ENCODE measurements around the gene AGBL3. TPM values are rescaled to one million over a fixed set of nuclear protein-coding genes. Genes with fewer than 3 reads are reported as not detected.

Gene AGBL3
- 0.67 to 1.2 TPM (median 1.00 TPM) in 5 replicates for total RNA-seq (2022; extraction: Qiagen RNA extraction; ENCODE audit: low read depth)

GRCh38 chr7:134986363-134987251, at the start of gene AGBL3:
Gene AGBL3, plus strand, starts transcription at chr7:134986508. Its CDS starts 1,426 bp downstream, at chr7:134987934.

GRCh38 chr7:135147899-135148721, 161.8 kb downstream of the AGBL3 start, which contains the start of gene TMEM140:
Gene TMEM140, plus strand, starts transcription at chr7:135148072. Its CDS starts 16,370 bp downstream, at chr7:135164442.

GRCh38 chr7:135170274-135170997, 184.1 kb downstream of the AGBL3 start, which contains the start of gene CYREN:
Gene CYREN, minus strand, starts transcription at chr7:135170707. Its CDS starts 1,785 bp downstream, at chr7:135168922.

Other genes starting within 250 kb of the AGBL3 start
- 70.3 to 126 TPM (median 113 TPM) in 5 replicates for gene CALD1, start 206.9 kb upstream of the AGBL3 start, total RNA-seq (2022; extraction: Qiagen RNA extraction; ENCODE audit: low read depth)
- gene TMEM140, start 161.6 kb downstream of the AGBL3 start, total RNA-seq (2022; extraction: Qiagen RNA extraction; ENCODE audit: low read depth), result 0.84 to 1.4 TPM (median 0.97 TPM) in 5 replicates
- gene CYREN, start 184.2 kb downstream of the AGBL3 start, total RNA-seq (2022; extraction: Qiagen RNA extraction; ENCODE audit: low read depth), result 66.0 to 85.4 TPM (median 74.7 TPM) in 5 replicates
- 6.9 to 10.2 TPM (median 7.6 TPM) in 5 replicates for gene WDR91, start 225.0 kb downstream of the AGBL3 start, total RNA-seq (2022; extraction: Qiagen RNA extraction; ENCODE audit: low read depth)
- not detected in 5 replicates for gene STRA8, start 247.3 kb downstream of the AGBL3 start, total RNA-seq (2022; extraction: Qiagen RNA extraction; ENCODE audit: low read depth)

All from A549 treated with ZK216348 at 1 μM for 4 hours (cell line).